ENCODE data around the gene IFNLR1. TPM values are rescaled to one million over a fixed set of nuclear protein-coding genes. Genes with fewer than 3 reads are reported as not detected.

IFNLR1 gene
- total RNA-seq, 1 donor = 0.36 TPM

DNA sequence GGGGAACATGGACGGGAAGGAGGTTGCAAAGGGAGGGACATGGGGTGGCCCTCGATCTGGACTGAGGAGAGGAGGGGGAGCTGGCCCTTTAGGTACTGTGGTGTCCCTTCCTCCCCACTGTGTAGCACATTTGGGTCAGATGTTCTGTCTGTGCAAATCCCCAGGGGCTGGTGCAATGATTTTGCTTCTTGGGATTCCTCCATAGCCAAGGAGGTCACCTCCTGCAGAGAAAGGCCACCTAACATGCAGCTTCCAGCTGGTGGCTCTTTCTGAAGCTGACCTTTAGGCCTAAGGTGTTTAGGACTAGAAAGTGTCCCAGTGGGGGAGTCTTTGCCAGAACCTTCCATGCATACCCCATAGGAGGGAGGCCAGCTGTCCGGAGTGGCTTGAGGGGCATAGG is 66.1 kb downstream of the IFNLR1 start:
- TF ChIP-seq, protein P1, sequence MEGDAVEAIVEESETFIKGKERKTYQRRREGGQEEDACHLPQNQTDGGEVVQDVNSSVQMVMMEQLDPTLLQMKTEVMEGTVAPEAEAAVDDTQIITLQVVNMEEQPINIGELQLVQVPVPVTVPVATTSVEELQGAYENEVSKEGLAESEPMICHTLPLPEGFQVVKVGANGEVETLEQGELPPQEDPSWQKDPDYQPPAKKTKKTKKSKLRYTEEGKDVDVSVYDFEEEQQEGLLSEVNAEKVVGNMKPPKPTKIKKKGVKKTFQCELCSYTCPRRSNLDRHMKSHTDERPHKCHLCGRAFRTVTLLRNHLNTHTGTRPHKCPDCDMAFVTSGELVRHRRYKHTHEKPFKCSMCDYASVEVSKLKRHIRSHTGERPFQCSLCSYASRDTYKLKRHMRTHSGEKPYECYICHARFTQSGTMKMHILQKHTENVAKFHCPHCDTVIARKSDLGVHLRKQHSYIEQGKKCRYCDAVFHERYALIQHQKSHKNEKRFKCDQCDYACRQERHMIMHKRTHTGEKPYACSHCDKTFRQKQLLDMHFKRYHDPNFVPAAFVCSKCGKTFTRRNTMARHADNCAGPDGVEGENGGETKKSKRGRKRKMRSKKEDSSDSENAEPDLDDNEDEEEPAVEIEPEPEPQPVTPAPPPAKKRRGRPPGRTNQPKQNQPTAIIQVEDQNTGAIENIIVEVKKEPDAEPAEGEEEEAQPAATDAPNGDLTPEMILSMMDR (IDR thresholded peaks at IDR 0.05; ENCODE audit: insufficient read depth, low read length) = no peak
- DNase-seq (ENCODE audit: low read depth) = no peak
- no peak overlapping the region for H3K4me3 ChIP-seq (ENCODE audit: low read depth, low read length)

DNA sequence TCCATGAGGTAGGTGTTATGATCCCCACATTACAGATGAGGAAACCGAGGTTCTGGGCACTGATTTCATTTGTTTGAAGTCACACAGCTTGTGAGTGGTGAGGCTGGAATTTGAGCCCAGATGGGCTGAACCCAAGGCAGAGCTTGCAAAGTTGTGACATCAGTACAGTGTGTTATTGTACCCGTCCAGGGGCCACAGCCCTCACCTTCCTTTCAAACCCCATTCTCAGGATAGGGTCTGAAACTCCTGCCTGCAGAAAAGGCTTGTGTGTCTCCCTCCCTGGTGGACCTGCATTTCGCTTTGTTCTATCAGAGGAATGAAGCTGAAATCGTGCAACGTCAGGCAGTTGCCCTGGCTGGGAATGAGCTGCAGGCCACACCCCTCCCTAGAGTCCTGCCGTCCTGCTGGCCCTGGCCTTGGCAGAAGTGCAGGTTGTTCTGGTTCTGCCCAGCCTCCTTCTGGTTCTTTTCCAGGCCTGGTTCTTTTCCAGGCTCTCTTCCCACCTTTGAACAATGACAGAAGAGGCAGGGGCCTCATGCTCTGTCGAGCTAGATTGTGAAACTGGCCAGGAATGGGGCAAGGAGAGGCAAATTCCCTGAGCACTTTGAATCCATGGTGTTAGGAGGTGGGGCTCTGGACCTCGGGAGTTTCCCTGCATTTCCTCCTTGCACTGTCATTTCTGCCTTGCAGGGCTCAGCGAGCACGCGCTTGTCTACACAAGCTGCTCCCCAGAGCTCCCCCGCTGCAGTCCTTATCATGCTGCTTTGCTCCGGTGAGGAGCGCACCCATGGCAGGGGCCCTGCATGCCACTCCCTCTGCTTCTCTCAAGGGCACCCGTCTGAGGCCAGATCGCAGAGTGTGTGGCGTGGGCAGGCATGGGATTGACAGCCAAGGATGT is 67.0 kb downstream of the IFNLR1 start:
- no peak overlapping the region for H3K4me3 ChIP-seq (ENCODE audit: low read depth, low read length)
- TF ChIP-seq, protein P1 (IDR thresholded peaks at IDR 0.05; ENCODE audit: insufficient read depth, low read length) = peak; percentile 1
- peak; percentile 93 for DNase-seq (ENCODE audit: low read depth)

DNA sequence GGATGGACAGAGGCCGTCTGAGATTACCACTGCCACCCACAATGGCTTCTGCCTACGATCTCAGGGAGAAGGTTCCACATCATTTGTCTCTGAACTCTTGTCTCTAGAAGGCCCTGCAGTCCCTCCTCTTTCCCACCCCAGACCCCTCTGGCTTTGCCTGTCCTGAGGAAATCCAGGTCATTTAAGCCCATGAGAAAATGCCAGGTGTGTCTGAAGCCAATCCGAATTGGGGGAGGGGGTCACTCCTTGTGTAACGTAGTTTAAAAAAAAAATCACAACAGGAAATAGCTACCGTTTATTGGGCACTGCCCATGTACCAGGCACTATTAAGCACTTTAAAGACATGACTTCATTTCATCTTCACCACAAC is 67.6 kb downstream of the IFNLR1 start:
- no peak for DNase-seq (ENCODE audit: low read depth)
- TF ChIP-seq, protein P1 (IDR thresholded peaks at IDR 0.05; ENCODE audit: insufficient read depth, low read length) = no peak
- H3K4me3 ChIP-seq (ENCODE audit: low read depth, low read length) = no peak overlapping the region

DNA sequence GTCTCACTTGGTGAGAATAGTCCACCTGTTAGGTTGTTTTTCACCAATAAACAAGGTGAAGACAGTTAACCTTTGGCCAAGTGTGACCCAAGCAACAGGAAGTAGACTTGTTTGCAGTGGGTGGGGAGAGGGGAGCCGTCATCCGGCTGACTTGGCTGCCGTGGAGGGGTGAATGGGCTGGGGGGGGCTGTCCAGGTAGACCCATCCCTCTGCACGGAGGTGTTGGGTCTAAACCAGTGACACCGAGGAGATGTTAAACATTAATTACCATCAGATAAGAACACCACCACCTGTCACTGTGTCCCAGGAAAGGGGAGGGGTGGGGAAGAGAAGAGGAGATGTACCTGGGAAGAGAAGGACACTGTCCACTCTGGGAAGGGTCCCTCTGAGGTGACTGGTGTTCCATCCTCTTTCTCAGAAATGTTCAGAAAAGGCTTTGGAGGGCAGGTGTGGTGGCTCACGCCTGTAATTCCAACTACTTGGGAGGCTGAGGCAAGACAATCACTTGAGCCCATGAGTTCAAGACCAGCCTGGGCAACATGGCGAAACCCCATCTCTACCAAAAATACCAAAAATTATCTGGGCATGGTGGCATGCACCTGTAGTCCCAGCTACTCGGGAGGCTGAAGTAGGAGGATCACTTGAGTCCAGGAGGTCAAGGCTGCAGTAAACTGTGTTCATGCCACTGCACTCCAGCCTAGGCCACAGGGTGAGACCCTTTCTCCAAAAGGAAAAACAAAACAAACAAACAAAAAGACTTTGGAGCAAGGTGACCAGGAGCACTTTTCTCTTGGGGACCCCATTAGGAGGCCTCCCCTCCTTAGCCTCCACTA is 68.5 kb downstream of the IFNLR1 start:
- TF ChIP-seq, protein P1 (IDR thresholded peaks at IDR 0.05; ENCODE audit: insufficient read depth, low read length) = no peak
- no peak overlapping the region for H3K4me3 ChIP-seq (ENCODE audit: low read depth, low read length)
- DNase-seq (ENCODE audit: low read depth) = no peak

DNA sequence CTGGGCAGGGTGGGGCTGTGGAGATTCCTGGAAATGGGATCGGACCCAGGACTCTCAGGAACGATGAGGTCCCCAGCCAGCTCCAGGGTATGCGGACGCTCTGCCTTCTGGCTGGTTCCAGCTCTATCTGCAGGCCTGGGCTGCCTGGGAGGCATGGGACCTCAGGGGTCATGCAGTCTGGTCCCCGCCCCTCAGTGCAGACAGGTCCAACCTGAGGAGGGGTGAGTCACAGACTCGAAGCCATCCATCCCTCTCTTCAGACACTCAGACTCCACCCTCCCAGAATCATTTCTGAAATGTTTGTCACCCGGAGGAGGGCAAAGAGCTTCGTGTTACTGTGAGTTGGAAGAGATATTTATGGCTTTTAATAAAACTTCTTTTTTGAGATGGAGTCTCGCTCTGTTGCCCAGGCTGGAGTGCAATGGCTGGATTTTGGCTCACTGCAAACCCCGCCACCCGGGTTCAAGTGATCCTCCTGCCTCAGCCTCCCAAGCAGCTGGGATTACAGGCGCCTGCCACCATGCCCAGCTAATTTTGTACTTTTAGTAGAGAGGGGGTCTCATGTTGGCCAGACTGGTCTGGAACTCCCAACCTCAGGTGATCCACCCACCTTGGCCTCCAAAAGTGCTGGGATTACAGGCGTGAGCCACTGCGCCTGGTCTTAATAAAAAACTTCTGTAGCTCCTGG is 69.2 kb downstream of the IFNLR1 start:
- no peak overlapping the region for H3K4me3 ChIP-seq (ENCODE audit: low read depth, low read length)
- TF ChIP-seq, protein P1 (IDR thresholded peaks at IDR 0.05; ENCODE audit: insufficient read depth, low read length) = no peak
- DNase-seq (ENCODE audit: low read depth) = peak; percentile 64

DNA sequence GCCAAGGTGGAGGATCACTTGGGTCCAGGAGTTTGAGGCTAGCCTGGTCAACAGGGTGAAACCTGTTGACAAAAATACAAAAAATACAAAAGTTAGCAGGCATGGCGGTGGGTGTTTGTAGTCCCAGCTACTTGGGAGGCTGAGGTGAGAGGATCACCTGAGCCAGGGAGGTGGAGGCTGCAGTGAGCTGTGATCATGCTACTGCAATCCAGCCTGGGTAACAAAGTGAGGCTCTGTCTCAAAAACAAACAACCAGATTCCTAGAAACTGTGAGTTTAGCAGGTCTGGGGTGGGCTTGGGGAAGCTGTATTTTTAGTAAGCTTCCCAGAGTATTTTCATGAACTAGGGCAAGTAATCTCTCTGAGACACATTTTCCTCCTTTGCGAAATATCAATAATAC is 70.0 kb downstream of the IFNLR1 start:
- DNase-seq (ENCODE audit: low read depth) = no peak
- H3K4me3 ChIP-seq (ENCODE audit: low read depth, low read length) = no peak overlapping the region
- TF ChIP-seq, protein P1 (IDR thresholded peaks at IDR 0.05; ENCODE audit: insufficient read depth, low read length) = no peak
